Smooth muscle cell (in vitro differentiated cells): ENCODE data around the gene S100A6. TPM values are rescaled to one million over a fixed set of nuclear protein-coding genes. Genes with fewer than 3 reads are reported as not detected.

ENCODE experiments used
- DNase-seq: peaks from one replicate; lab custom pipeline; 2025; ENCODE audit not compliant: unreplicated experiment; lab: John Stamatoyannopoulos, UW
- H2AFZ ChIP-seq: fragments of 200-600 bp; sonication (generic); 2 replicates; pipeline ENCODE4 v1.6.0; 2016; ENCODE audit warnings: antibody characterized with exemption, low read depth, mild to moderate bottlenecking
- H3F3A ChIP-seq: fragments of 200-600 bp; sonication (generic); 2 replicates; pipeline ENCODE4 v1.6.0; 2017; ENCODE audit warnings: antibody characterized with exemption, low read depth
- H3K27ac ChIP-seq: fragments of 200-600 bp; sonication (generic); 2 replicates; pipeline ENCODE4 v1.5.1; 2016; ENCODE audit warnings: low read depth, mild to moderate bottlenecking
- H3K27me3 ChIP-seq: fragments of 200-600 bp; sonication (generic); 2 replicates; pipeline ENCODE4 v1.6.1; 2016; ENCODE audit warnings: low read depth, mild to moderate bottlenecking
- H3K36me3 ChIP-seq: fragments of 200-600 bp; sonication (generic); 2 replicates; pipeline ENCODE4 v1.5.1; 2016; ENCODE audit warnings: low read depth
- H3K4me1 ChIP-seq: fragments of 200-600 bp; sonication (generic); 2 replicates; pipeline ENCODE4 v1.5.1; 2016; ENCODE audit warnings: low read depth
- H3K4me2 ChIP-seq: fragments of 200-600 bp; sonication (generic); 2 replicates; pipeline ENCODE4 v1.6.0; 2016; ENCODE audit warnings: mild to moderate bottlenecking
- H3K4me3 ChIP-seq: fragments of 200-600 bp; sonication (generic); 2 replicates; pipeline ENCODE4 v1.5.1; 2016; ENCODE audit warnings: mild to moderate bottlenecking
- H3K79me2 ChIP-seq: fragments of 200-600 bp; sonication (generic); 2 replicates; pipeline ENCODE4 v1.6.0; 2016; ENCODE audit warnings: low read depth, mild to moderate bottlenecking
- H3K9ac ChIP-seq: fragments of 200-600 bp; sonication (generic); 2 replicates; pipeline ENCODE4 v1.6.0; 2016; ENCODE audit warnings: low read depth
- H3K9me3 ChIP-seq: fragments of 200-600 bp; sonication (generic); replicated peaks from 2 replicates; pipeline ENCODE4 v1.5.1; 2016; ENCODE audit warnings: low read depth
- H4K20me1 ChIP-seq: fragments of 200-600 bp; sonication (generic); 2 replicates; pipeline ENCODE4 v1.6.0; 2016; ENCODE audit warnings: low read depth
- WGBS: methylation state at CpG from one replicate; pipeline ENCODE4 v1.1.7; 2016; ENCODE audit warnings: low lambda C conversion rate; 5-methylcytosine and 5-hydroxymethylcytosine counted together
- polyA plus RNA-seq: library from polyadenylated mRNA; unstranded; fragments of >200 nt; fragmentation: Nextera tagmentation; extraction: Ambion mirVana; gene quantifications from 2 replicates; pipeline ENCODE4 v1.2.1, GENCODE V29; 2016
- total RNA-seq: library from RNA; depleted of rRNA; stranded (reverse); fragments of >200 nt; gene quantifications from 2 replicates; pipeline ENCODE4 v1.2.3, GENCODE V29; 2014
- TF ChIP-seq, protein P1 (sequence below): fragments of 200-600 bp; sonication (generic); IDR thresholded peaks from 2 replicates; pipeline ENCODE4 v1.5.1; 2017; ENCODE audit warnings: borderline replicate concordance, mild to moderate bottlenecking, antibody characterized with exemption; ENCODE audit not compliant: insufficient read depth, poor library complexity, severe bottlenecking

S100A6 gene
- total and polyA plus RNA-seq, 2 experiments from 2014 or later: 499 to 1,358 TPM

DNA sequence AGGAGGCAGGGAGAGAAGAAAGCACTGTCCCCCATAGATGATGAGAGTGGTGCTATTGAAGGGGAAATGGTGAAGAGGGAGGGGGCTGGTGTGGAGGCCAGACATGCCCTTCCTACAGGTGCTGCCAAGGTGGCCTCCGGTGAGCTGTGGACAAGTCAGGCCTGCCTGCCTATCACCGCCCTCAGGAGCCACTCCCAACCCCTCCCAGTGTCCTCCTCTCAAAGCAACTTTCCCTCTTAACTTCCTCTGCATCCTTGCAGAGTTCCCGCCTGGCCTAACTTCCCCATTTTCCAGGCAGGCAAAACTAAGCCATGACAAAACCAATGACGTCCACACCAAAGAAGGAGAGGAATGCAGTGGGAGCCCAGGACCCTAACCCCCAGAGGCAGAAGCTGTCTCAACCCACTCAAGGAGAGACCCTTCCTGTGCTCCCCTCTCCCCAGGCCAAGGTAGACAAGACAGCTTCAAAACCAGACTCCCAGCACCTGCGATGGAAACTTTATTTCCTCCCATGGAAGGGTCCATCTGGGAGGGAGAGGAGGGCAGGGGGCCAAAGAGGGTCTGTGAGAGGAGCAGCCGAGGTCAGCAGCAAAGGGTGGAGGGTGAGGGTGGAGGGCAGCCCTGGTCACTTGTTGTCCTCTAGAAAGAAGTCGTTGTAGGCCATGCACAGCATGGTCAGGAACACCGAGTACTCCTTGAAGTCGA, 1.0 kb upstream of the S100A6 start:
- H3F3A ChIP-seq: peaks cover 19% of the 10 kb centered on the region
- H4K20me1 ChIP-seq: peaks cover 6% of the 10 kb centered on the region
- no peak overlapping the region for H3K27ac ChIP-seq
- DNase-seq: no peak
- H3K9ac ChIP-seq: no peak overlapping the region
- H2AFZ ChIP-seq: no peak overlapping the region
- 97% methylated on average over 9 of the region's 9 CpGs for WGBS
- peak overlapping the region; percentile 61 for H3K4me3 ChIP-seq
- H3K27me3 ChIP-seq: no peaks in the 10 kb centered on the region
- peaks cover 10% of the 10 kb centered on the region for H3K79me2 ChIP-seq
- TF ChIP-seq, protein P1, sequence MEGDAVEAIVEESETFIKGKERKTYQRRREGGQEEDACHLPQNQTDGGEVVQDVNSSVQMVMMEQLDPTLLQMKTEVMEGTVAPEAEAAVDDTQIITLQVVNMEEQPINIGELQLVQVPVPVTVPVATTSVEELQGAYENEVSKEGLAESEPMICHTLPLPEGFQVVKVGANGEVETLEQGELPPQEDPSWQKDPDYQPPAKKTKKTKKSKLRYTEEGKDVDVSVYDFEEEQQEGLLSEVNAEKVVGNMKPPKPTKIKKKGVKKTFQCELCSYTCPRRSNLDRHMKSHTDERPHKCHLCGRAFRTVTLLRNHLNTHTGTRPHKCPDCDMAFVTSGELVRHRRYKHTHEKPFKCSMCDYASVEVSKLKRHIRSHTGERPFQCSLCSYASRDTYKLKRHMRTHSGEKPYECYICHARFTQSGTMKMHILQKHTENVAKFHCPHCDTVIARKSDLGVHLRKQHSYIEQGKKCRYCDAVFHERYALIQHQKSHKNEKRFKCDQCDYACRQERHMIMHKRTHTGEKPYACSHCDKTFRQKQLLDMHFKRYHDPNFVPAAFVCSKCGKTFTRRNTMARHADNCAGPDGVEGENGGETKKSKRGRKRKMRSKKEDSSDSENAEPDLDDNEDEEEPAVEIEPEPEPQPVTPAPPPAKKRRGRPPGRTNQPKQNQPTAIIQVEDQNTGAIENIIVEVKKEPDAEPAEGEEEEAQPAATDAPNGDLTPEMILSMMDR: no peak
- peaks cover 16% of the 10 kb centered on the region for H3K4me1 ChIP-seq
- H3K36me3 ChIP-seq: no peaks in the 10 kb centered on the region
- no peaks in the 10 kb centered on the region for H3K9me3 ChIP-seq
- peak overlapping the region; percentile 88 for H3K4me2 ChIP-seq

DNA sequence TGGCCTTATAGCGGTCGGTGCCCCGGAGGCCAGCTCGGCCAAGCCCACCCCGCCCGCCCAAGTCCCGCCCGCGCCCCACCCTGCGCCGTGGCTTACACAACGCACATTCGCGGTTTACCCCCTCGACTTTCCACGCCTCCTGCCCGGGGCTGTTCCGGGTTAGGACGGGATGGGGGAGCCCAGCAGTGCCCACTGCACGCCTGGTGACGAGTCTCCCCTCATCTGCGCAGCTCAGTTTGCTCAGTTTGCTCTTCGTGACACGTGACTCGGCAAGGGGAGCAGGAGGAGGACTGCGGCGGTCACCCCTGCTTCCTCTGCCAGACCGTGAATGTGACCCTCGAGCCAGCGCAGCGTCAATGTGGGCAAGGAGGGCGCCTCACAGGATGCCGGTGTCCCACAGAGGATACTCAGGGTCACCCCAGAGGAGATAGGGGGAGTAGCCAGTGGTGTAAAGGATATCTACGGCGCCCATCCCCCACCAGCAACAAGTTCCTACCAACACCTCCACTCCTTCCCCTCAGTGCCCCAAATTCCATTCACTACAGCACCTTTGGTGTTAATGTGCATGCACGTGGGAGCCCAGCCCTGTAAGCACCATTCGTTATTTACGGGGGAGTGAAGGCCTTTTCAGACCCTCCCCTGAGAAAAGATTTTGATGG, 350 bp upstream of the S100A6 start:
- peak overlapping the region; percentile 61 for H2AFZ ChIP-seq
- H3K4me1 ChIP-seq: peaks cover 16% of the 10 kb centered on the region
- H3K79me2 ChIP-seq: peaks cover 10% of the 10 kb centered on the region
- H3F3A ChIP-seq: peaks cover 19% of the 10 kb centered on the region
- H3K27me3 ChIP-seq: no peaks in the 10 kb centered on the region
- H4K20me1 ChIP-seq: peaks cover 6% of the 10 kb centered on the region
- TF ChIP-seq, protein P1: no peak
- peak overlapping the region; percentile 93 for H3K27ac ChIP-seq
- peak overlapping the region; percentile 61 for H3K4me3 ChIP-seq
- no peaks in the 10 kb centered on the region for H3K36me3 ChIP-seq
- no peaks in the 10 kb centered on the region for H3K9me3 ChIP-seq
- H3K9ac ChIP-seq: peak overlapping the region; percentile 69
- H3K4me2 ChIP-seq: peak overlapping the region; percentile 88
- DNase-seq: no peak
- 34% methylated on average over 23 of the region's 38 CpGs for WGBS

DNA sequence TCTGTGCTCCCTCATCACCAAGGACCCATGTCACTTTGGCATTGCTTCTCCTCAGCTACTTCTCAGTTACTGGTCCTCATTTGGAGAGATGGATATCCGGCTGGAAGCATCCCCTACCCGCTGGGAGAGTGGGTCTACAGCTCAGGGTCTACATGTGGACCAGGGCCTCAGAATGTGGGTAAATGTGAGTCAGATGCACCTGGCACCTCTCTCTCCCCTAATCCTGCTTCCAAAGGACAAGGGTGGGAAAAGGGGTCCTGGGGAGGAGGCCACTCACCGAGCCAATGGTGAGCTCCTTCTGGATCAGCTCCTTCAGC, 908 bp downstream of the S100A6 start:
- 97% methylated on average over 3 of the region's 3 CpGs for WGBS

More for the DNA sequence above, 908 bp downstream of the S100A6 start:
- Histone ChIP-seq H3F3A (peaks cover 19% of the 10 kb centered on the region), H3K27me3 (no peaks in the 10 kb centered on the region), H3K79me2 (peaks cover 10% of the 10 kb centered on the region), H2AFZ (no peak overlapping the region), H3K4me1 (peaks cover 16% of the 10 kb centered on the region), H3K27ac (peak overlapping the region; percentile 93), H3K9me3 (no peaks in the 10 kb centered on the region), H3K4me3 (peak overlapping the region; percentile 61), H4K20me1 (peaks cover 6% of the 10 kb centered on the region), H3K36me3 (no peaks in the 10 kb centered on the region), H3K9ac (peak overlapping the region; percentile 69), H3K4me2 (peak overlapping the region; percentile 88)
- DNase-seq: no peak
- TF ChIP-seq, protein P1: no peak
